Mucosa of stomach (tissue), 1 donor: Measurements from ENCODE around the gene PPP1CA.

Experiments
- H3K27me3 ChIP-seq: one replicate; pipeline ENCODE4 v1.7.0; 2013; ENCODE audit warnings: mild to moderate bottlenecking, low read length; ENCODE audit not compliant: control insufficient read depth, insufficient read depth
- H3K36me3 ChIP-seq: one replicate; pipeline ENCODE4 v1.7.0; 2013; ENCODE audit warnings: low read length; ENCODE audit not compliant: control insufficient read depth, insufficient read depth
- H3K4me1 ChIP-seq: one replicate; pipeline ENCODE4 v1.7.0; 2013; ENCODE audit warnings: mild to moderate bottlenecking, low read length; ENCODE audit not compliant: control insufficient read depth, insufficient read depth
- H3K4me3 ChIP-seq: one replicate; pipeline ENCODE4 v1.7.0; 2013; ENCODE audit warnings: low read length
- H3K9ac ChIP-seq: one replicate; pipeline ENCODE4 v1.7.0; 2013; ENCODE audit warnings: mild to moderate bottlenecking, low read length, moderate library complexity
- H3K9me3 ChIP-seq: one replicate; pipeline ENCODE4 v1.7.0; 2013; ENCODE audit warnings: mild to moderate bottlenecking, low read length, moderate library complexity; ENCODE audit not compliant: control insufficient read depth
- donor health status: Pancreatic carcinoma.

The PPP1CA gene

GRCh38 chr11:67420147-67420645 is 18.5 kb upstream of the PPP1CA start:
- Histone ChIP-seq H3K27me3 (peaks cover under 1% of the 10 kb centered on the region), H3K36me3 (no peaks in the 10 kb centered on the region), H3K4me3 (no peak overlapping the region), H3K9ac (peak overlapping the region; percentile 53), H3K4me1 (peaks cover 36% of the 10 kb centered on the region), H3K9me3 (no peaks in the 10 kb centered on the region)

GRCh38 chr11:67419325-67420049 is 17.8 kb upstream of the PPP1CA start:
- H3K4me1 ChIP-seq, result peaks cover 43% of the 10 kb centered on the region
- H3K27me3 ChIP-seq, result peaks cover 4% of the 10 kb centered on the region
- H3K4me3 ChIP-seq, result no peak overlapping the region
- no peaks in the 10 kb centered on the region for H3K36me3 ChIP-seq
- no peak overlapping the region for H3K9ac ChIP-seq
- H3K9me3 ChIP-seq, result no peaks in the 10 kb centered on the region

GRCh38 chr11:67418476-67419281 is 17.0 kb upstream of the PPP1CA start:
- no peak overlapping the region for H3K9ac ChIP-seq
- peaks cover 44% of the 10 kb centered on the region for H3K4me1 ChIP-seq
- peaks cover 4% of the 10 kb centered on the region for H3K27me3 ChIP-seq
- H3K4me3 ChIP-seq, result no peak overlapping the region
- no peaks in the 10 kb centered on the region for H3K36me3 ChIP-seq
- H3K9me3 ChIP-seq, result no peaks in the 10 kb centered on the region

GRCh38 chr11:67417425-67417824 is 15.8 kb upstream of the PPP1CA start:
- peaks cover 4% of the 10 kb centered on the region for H3K27me3 ChIP-seq
- no peak overlapping the region for H3K4me3 ChIP-seq
- no peak overlapping the region for H3K9ac ChIP-seq
- H3K4me1 ChIP-seq, result peaks cover 45% of the 10 kb centered on the region
- no peaks in the 10 kb centered on the region for H3K9me3 ChIP-seq
- H3K36me3 ChIP-seq, result no peaks in the 10 kb centered on the region

GRCh38 chr11:67416416-67417335 is 15.0 kb upstream of the PPP1CA start:
- Histone ChIP-seq H3K4me1 (peaks cover 46% of the 10 kb centered on the region), H3K4me3 (no peak overlapping the region), H3K36me3 (no peaks in the 10 kb centered on the region), H3K9me3 (no peaks in the 10 kb centered on the region), H3K9ac (no peak overlapping the region), H3K27me3 (peaks cover 4% of the 10 kb centered on the region)

- Histone ChIP-seq H3K4me1 (peaks cover 56% of the 10 kb centered on the region), H3K9ac (no peak within 1 kb of the TSS), H3K9me3 (no peaks in the 10 kb centered on the region), H3K36me3 (no peaks in the 10 kb centered on the region), H3K27me3 (peaks cover 11% of the 10 kb centered on the region), H3K4me3 (no peak within 1 kb of the TSS)
These were observed 14.0 kb upstream of the PPP1CA start, which contains the start of gene CARNS1 for GRCh38 chr11:67415501-67416304. Gene CARNS1 (plus strand): TSS chr11:67415678. CDS start chr11:67416200, 522 bp downstream.

GRCh38 chr11:67413266-67413849 is 11.7 kb upstream of the PPP1CA start:
- Histone ChIP-seq H3K4me1 (peaks cover 52% of the 10 kb centered on the region), H3K27me3 (peaks cover 14% of the 10 kb centered on the region), H3K9ac (no peak overlapping the region), H3K9me3 (no peaks in the 10 kb centered on the region), H3K4me3 (no peak overlapping the region), H3K36me3 (no peaks in the 10 kb centered on the region)

GRCh38 chr11:67412495-67413179 is 11.0 kb upstream of the PPP1CA start:
- peaks cover 14% of the 10 kb centered on the region for H3K27me3 ChIP-seq
- H3K9ac ChIP-seq, result no peak overlapping the region
- peaks cover 52% of the 10 kb centered on the region for H3K4me1 ChIP-seq
- H3K4me3 ChIP-seq, result no peak overlapping the region
- H3K9me3 ChIP-seq, result no peaks in the 10 kb centered on the region
- H3K36me3 ChIP-seq, result no peaks in the 10 kb centered on the region

- Histone ChIP-seq H3K9ac (no peak overlapping the region), H3K27me3 (peaks cover 14% of the 10 kb centered on the region), H3K4me3 (no peak overlapping the region), H3K4me1 (peaks cover 47% of the 10 kb centered on the region), H3K9me3 (no peaks in the 10 kb centered on the region), H3K36me3 (no peaks in the 10 kb centered on the region)
These were observed 10.1 kb upstream of the PPP1CA start for GRCh38 chr11:67411785-67412152.

GRCh38 chr11:67410984-67411784 is 9.5 kb upstream of the PPP1CA start:
- Histone ChIP-seq H3K4me3 (no peak overlapping the region), H3K27me3 (peaks cover 16% of the 10 kb centered on the region), H3K4me1 (peaks cover 41% of the 10 kb centered on the region)

More at GRCh38 chr11:67410984-67411784, 9.5 kb upstream of the PPP1CA start:
- Histone ChIP-seq H3K36me3 (no peaks in the 10 kb centered on the region), H3K9ac (no peak overlapping the region), H3K9me3 (no peaks in the 10 kb centered on the region)
